Fibroblast of the aortic adventitia (primary cell): Measurements from ENCODE around the gene GALNT6. TPM values are rescaled to one million over a fixed set of nuclear protein-coding genes. Genes with fewer than 3 reads are reported as not detected.
A peak's percentile ranks its signal among the peaks of the same experiment; 100 is the strongest.

ENCODE experiments used
- DNase-seq: peaks from one replicate; pipeline ENCODE4 v3.0.0-alpha.2; 2010; ENCODE audit warnings: low read depth
- H3K4me3 ChIP-seq: 2 replicates; pipeline ENCODE4 v1.5.1; 2011; ENCODE audit warnings: low read depth, mild to moderate bottlenecking, control low read depth, low read length, moderate library complexity
- CTCF ChIP-seq: IDR thresholded peaks from 2 replicates; pipeline ENCODE4 v1.5.1; 2011; ENCODE audit warnings: mild to moderate bottlenecking, low read length, control low read depth, inconsistent platforms; ENCODE audit not compliant: insufficient read depth
- total RNA-seq: library from RNA; depleted of rRNA; stranded (reverse); fragments of >200 nt; gene quantifications from 2 replicates; pipeline ENCODE4 v1.2.3, GENCODE V29; 2012; ENCODE audit warnings: low replicate concordance

Gene GALNT6
- total RNA-seq, 1 donor, result 22.1 TPM

DNA sequence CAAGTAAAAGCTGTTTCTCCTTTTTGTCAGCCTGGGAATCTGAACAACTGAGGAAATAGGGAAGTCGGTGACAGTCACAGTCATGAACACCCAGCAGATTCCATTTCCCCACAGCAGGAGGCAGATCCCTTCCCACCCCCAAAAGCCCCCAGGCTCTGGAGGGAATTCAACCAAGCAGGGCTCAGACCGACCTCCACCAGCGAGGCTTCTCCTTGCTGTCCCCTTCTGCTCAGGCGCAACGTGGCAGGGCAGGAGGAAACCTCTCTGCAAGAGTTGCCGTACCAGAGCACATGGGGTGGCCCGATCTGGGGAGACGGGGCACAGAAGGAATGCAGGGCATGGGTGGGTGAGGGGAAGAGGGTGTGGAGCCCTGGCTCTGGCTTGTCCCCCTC is 319 bp downstream of the GALNT6 start:
- DNase-seq, result no peak
- TF ChIP-seq CTCF, result no peak
- H3K4me3 ChIP-seq, result no peak overlapping the region

DNA sequence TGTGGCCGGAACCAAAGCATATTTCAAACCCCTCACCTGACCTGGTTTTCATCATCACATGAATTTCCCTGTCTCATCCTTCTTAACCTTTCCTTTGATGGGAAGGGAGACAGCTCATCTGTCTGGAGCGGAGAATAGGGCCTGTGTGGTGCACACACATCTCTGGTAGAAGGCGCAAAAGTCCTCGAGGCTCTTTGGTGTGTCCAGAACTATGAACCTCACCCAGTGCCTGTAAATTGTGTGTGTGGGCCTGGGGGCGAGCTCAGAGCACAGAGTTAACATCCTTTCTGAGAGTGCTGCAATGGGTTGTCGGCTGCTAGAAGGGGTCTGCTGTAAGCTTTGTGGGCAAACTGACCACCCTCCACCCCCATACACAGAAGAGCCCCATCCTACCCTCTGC is 749 bp downstream of the GALNT6 start:
- H3K4me3 ChIP-seq, result no peak overlapping the region
- no peak for TF ChIP-seq CTCF
- no peak for DNase-seq

- DNase-seq, result peak; percentile 39
- TF ChIP-seq CTCF, result no peak
Observed at GRCh38 chr12:51389302-51389999, 1.8 kb downstream of the GALNT6 start.

GRCh38 chr12:51388846-51389245 is 2.4 kb downstream of the GALNT6 start:
- no peak overlapping the region for H3K4me3 ChIP-seq
- no peak for DNase-seq
- no peak for TF ChIP-seq CTCF

More at GRCh38 chr12:51389302-51389999, 1.8 kb downstream of the GALNT6 start:
- H3K4me3 ChIP-seq, result no peak overlapping the region

- peak; percentile 67 for DNase-seq
- no peak overlapping the region for H3K4me3 ChIP-seq
- TF ChIP-seq CTCF, result no peak
Observed at GRCh38 chr12:51388069-51388799, 3.0 kb downstream of the GALNT6 start.

DNA sequence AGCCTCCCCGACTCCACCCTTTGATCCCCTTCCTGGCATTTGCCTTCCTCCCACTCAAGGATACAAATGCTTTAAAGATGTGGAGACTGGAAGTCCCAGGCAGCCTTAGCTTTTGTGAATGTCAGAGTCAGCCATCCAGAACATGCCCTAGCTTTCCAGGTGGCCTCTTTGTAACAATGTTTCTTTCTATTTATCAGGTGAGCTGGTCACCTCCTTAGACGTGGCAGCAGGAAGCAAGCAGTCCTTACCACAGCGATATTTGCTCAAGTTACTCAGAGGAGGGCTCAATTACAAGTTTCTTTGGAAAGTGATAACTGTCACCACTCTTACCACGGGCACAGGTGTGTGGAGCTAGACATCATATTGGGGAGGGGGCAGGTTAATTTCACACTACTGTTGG is 4.9 kb downstream of the GALNT6 start:
- DNase-seq, result no peak
- TF ChIP-seq CTCF, result no peak
- H3K4me3 ChIP-seq, result no peak overlapping the region
